ENCODE measurements around the gene WRNIP1. TPM values are rescaled to one million over a fixed set of nuclear protein-coding genes. Genes with fewer than 3 reads are reported as not detected.

The WRNIP1 gene
- total and polyA plus RNA-seq, 2 of the 13 experiments (the other 11 are each of a cell fraction or from before 2014, with no cell fraction given): 77.7 to 90.3 TPM

GRCh38 chr6:2755456-2755855 is 9.7 kb upstream of the WRNIP1 start:
- Histone ChIP-seq H3K9me3 (ENCODE audit: low read length) (no peaks in the 10 kb centered on the region), H3K36me3 (replicated peaks in 1 of 2; ENCODE audit: control insufficient read depth in 1 of 2, insufficient read depth in 2 of 2, low read length in 2 of 2) (no peaks in the 10 kb centered on the region), H4K20me1 (ENCODE audit: insufficient read depth, low read length) (no peaks in the 10 kb centered on the region), H3K27ac (ENCODE audit: extremely low read length, insufficient read depth, low read length) (no peak overlapping the region), H3K27me3 (ENCODE audit: control insufficient read depth in 1 of 2, insufficient read depth in 2 of 2, low read length in 2 of 2) (peaks cover 0 to 2% of the 10 kb centered on the region in 2 experiments; a peak in 2 of 5 replicates), H2AFZ (ENCODE audit: low read length) (no peak overlapping the region), H3K79me2 (ENCODE audit: insufficient read depth, low read length) (no peaks in the 10 kb centered on the region), H3K4me1 (ENCODE audit: insufficient read depth, low read length) (peaks cover 42% of the 10 kb centered on the region), H3K9ac (ENCODE audit: insufficient read depth, low read depth, low read length) (no peak overlapping the region), H3K4me2 (ENCODE audit: low read depth, low read length) (no peak overlapping the region), H3K4me3 (replicated peaks in 1 of 3; ENCODE audit: insufficient read depth in 1 of 3, low read depth in 2 of 3, low read length in 3 of 3) (no peak overlapping the region)
- no peak for FAIRE-seq
- CTCF ChIA-PET (ENCODE audit: low intra/inter-chr PET ratio, low total read pairs): no interaction called here
- DNase-seq (ENCODE audit: low spot score): no peak
- no peak for ATAC-seq
- no TSS peak for BruUV-seq (replicated peaks)
- WGBS (ENCODE audit: low lambda C conversion rate): 51% methylated on average over 3 of the region's 3 CpGs
- TF ChIP-seq SRF (IDR thresholded peaks at IDR 0.05; ENCODE audit: low read depth, low read length) (no peak), ZNF614 (CRISPR knock-in tag; IDR thresholded peaks at IDR 0.05; ENCODE audit: borderline replicate concordance) (no peak), MYC (CRISPR knock-in tag; IDR thresholded peaks at IDR 0.05; ENCODE audit: borderline replicate concordance) (no peak), ARNT (IDR thresholded peaks at IDR 0.05) (no peak), SIX1 (CRISPR knock-in tag; IDR thresholded peaks at IDR 0.05; ENCODE audit: borderline replicate concordance) (no peak), ATM (IDR thresholded peaks at IDR 0.05; ENCODE audit: borderline replicate concordance) (no peak), ZNF331 (CRISPR knock-in tag; IDR thresholded peaks at IDR 0.05) (no peak), ZNF75D (CRISPR knock-in tag; IDR thresholded peaks at IDR 0.05; ENCODE audit: borderline replicate concordance) (no peak), ZNF83 (CRISPR knock-in tag; IDR thresholded peaks at IDR 0.05; ENCODE audit: borderline replicate concordance) (no peak), ZNF652 (CRISPR knock-in tag; IDR thresholded peaks at IDR 0.05; ENCODE audit: borderline replicate concordance, low read depth) (no peak), SMARCE1 (IDR thresholded peaks at IDR 0.05; ENCODE audit: borderline replicate concordance) (no peak)
- TF ChIP-seq, protein P1, sequence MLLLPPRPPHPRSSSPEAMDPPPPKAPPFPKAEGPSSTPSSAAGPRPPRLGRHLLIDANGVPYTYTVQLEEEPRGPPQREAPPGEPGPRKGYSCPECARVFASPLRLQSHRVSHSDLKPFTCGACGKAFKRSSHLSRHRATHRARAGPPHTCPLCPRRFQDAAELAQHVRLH (CRISPR knock-in tag; IDR thresholded peaks at IDR 0.05; ENCODE audit: borderline replicate concordance, low read depth): no peak
- TF ChIP-seq, protein P2, sequence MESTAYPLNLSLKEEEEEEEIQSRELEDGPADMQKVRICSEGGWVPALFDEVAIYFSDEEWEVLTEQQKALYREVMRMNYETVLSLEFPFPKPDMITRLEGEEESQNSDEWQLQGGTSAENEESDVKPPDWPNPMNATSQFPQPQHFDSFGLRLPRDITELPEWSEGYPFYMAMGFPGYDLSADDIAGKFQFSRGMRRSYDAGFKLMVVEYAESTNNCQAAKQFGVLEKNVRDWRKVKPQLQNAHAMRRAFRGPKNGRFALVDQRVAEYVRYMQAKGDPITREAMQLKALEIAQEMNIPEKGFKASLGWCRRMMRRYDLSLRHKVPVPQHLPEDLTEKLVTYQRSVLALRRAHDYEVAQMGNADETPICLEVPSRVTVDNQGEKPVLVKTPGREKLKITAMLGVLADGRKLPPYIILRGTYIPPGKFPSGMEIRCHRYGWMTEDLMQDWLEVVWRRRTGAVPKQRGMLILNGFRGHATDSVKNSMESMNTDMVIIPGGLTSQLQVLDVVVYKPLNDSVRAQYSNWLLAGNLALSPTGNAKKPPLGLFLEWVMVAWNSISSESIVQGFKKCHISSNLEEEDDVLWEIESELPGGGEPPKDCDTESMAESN (CRISPR knock-in tag; conservative IDR thresholded peaks at IDR 0.05): no peak
- in situ Hi-C loops (cut with HindIII; ENCODE audit: extremely low pct_ligation_motif_present, low pct_unique_long_range_greater_than_20kb) (no loop called here), intact Hi-C loops (cut with micrococcal nuclease; ENCODE audit: unreplicated experiment) (no loop called here)
- POLR2A ChIA-PET: no interaction called here

Measured in HepG2 (cell line).